Glomerular visceral epithelial cell (primary cell): ENCODE results near the gene JAG2.
"Not testable (repeated sequence)": the region's sequence is repeated elsewhere in the genome, so short reads cannot be mapped to it uniquely, and the experiment has no call there.

ENCODE experiments used
- DNase-seq: peaks from one replicate; pipeline ENCODE4 v3.0.0-alpha.2; 2016; ENCODE audit errors: extremely low spot score

JAG2 gene

GRCh38 chr14:105117710-105118385, 50.7 kb downstream of the JAG2 start:
- DNase-seq: no peak

GRCh38 chr14:105117257-105117646, 51.3 kb downstream of the JAG2 start:
- DNase-seq: no peak

GRCh38 chr14:105116451-105117256, 51.9 kb downstream of the JAG2 start:
- DNase-seq: no peak

GRCh38 chr14:105109243-105109642, 59.3 kb downstream of the JAG2 start:
- not testable (repeated sequence) for DNase-seq

GRCh38 chr14:105108516-105108864, 60.1 kb downstream of the JAG2 start:
- DNase-seq: no peak

- no peak for DNase-seq
Observed at GRCh38 chr14:105107781-105108515, 60.6 kb downstream of the JAG2 start.

GRCh38 chr14:105107351-105107750, 61.2 kb downstream of the JAG2 start:
- DNase-seq: no peak

GRCh38 chr14:105105158-105105557, 63.4 kb downstream of the JAG2 start:
- DNase-seq: no peak

- no peak for DNase-seq
Observed at GRCh38 chr14:105102893-105103292, 65.7 kb downstream of the JAG2 start.

GRCh38 chr14:105102361-105102870, 66.2 kb downstream of the JAG2 start:
- DNase-seq: no peak

GRCh38 chr14:105100910-105101309, 67.7 kb downstream of the JAG2 start:
- DNase-seq: no peak

- DNase-seq: no peak
Observed at GRCh38 chr14:105099778-105100177, 68.8 kb downstream of the JAG2 start.

- DNase-seq: no peak
Observed at GRCh38 chr14:105098316-105098715, 70.3 kb downstream of the JAG2 start.

GRCh38 chr14:105097794-105098127, 70.8 kb downstream of the JAG2 start:
- DNase-seq: no peak

GRCh38 chr14:105096206-105096875, 72.2 kb downstream of the JAG2 start:
- no peak for DNase-seq

GRCh38 chr14:105095236-105095805, 73.3 kb downstream of the JAG2 start:
- DNase-seq: no peak

GRCh38 chr14:105094193-105094907, 74.2 kb downstream of the JAG2 start:
- DNase-seq: no peak

GRCh38 chr14:105093431-105094192, 75.0 kb downstream of the JAG2 start:
- DNase-seq: peak; percentile 86

- DNase-seq: peak; percentile 71
Observed at GRCh38 chr14:105093038-105093430, 75.5 kb downstream of the JAG2 start.
